GM03348 (cell line): ENCODE measurements around the gene GAS7.

Source experiments
- DNase-seq: peaks from one replicate; pipeline ENCODE4 v3.0.0; 2012; ENCODE audit warnings: low spot score

Gene GAS7

GRCh38 chr17:10135539-10136257, 62.7 kb downstream of the GAS7 start:
- DNase-seq, result peak; percentile 75

- no peak for DNase-seq
These were observed 67.7 kb downstream of the GAS7 start for GRCh38 chr17:10130677-10131076.

GRCh38 chr17:10130263-10130662, 68.1 kb downstream of the GAS7 start:
- no peak for DNase-seq

- peak; percentile 95 for DNase-seq
These were observed 70.5 kb downstream of the GAS7 start for GRCh38 chr17:10127819-10128425.

GRCh38 chr17:10126616-10127501, 71.5 kb downstream of the GAS7 start:
- peak; percentile 64 for DNase-seq

- no peak for DNase-seq
These were observed 72.2 kb downstream of the GAS7 start for GRCh38 chr17:10126276-10126615.

- peak; percentile 47 for DNase-seq
These were observed 72.7 kb downstream of the GAS7 start for GRCh38 chr17:10125531-10126275.

GRCh38 chr17:10123093-10123492, 75.3 kb downstream of the GAS7 start:
- no peak for DNase-seq

GRCh38 chr17:10121971-10122707, 76.3 kb downstream of the GAS7 start:
- DNase-seq, result no peak

- no peak for DNase-seq
These were observed 77.7 kb downstream of the GAS7 start for GRCh38 chr17:10120749-10121148.

- DNase-seq, result no peak
These were observed 78.3 kb downstream of the GAS7 start for GRCh38 chr17:10120109-10120485.

GRCh38 chr17:10119203-10120108, 79.0 kb downstream of the GAS7 start:
- no peak for DNase-seq

- DNase-seq, result no peak
These were observed 79.6 kb downstream of the GAS7 start for GRCh38 chr17:10118788-10119130.

GRCh38 chr17:10117581-10118001, 80.8 kb downstream of the GAS7 start:
- DNase-seq, result no peak

- DNase-seq, result no peak
These were observed 81.5 kb downstream of the GAS7 start for GRCh38 chr17:10116753-10117420.

- no peak for DNase-seq
These were observed 82.1 kb downstream of the GAS7 start for GRCh38 chr17:10116267-10116666.

- DNase-seq, result no peak
These were observed 82.9 kb downstream of the GAS7 start for GRCh38 chr17:10115536-10115932.

GRCh38 chr17:10114931-10115535, 83.4 kb downstream of the GAS7 start:
- DNase-seq, result peak; percentile 95

GRCh38 chr17:10112962-10113361, 85.4 kb downstream of the GAS7 start:
- DNase-seq, result no peak
